Ovary (tissue), 9 donors: Measurements from ENCODE around the gene APOLD1. TPM values are rescaled to one million over a fixed set of nuclear protein-coding genes. Genes with fewer than 3 reads are reported as not detected.

Source experiments
- DNase-seq, 5 donors: peaks; one replicate each; pipeline ENCODE4 v3.0.0-alpha.2; 2019 to 2020
- H3K27ac ChIP-seq, 2 donors: fragments of 200-600 bp; one replicate each; pipeline versions ENCODE4 v1.5.1 to v1.8.0; 2019 to 2022
- H3K27me3 ChIP-seq: fragments of 200-600 bp; one replicate; pipeline ENCODE4 v1.8.0; 2022
- H3K36me3 ChIP-seq: fragments of 200-600 bp; sonication (generic); one replicate; pipeline ENCODE4 v1.5.1; 2019
- H3K4me1 ChIP-seq: one replicate; pipeline ENCODE4 v1.8.1; 2013; ENCODE audit warnings: mild to moderate bottlenecking, moderate library complexity; ENCODE audit not compliant: insufficient read depth
- H3K4me3 ChIP-seq: fragments of 200-600 bp; sonication (generic); one replicate; pipeline ENCODE4 v1.5.1; 2017
- H3K9me3 ChIP-seq, 2 donors: fragments of 200-600 bp in 1 of 2; sonication (generic) in 1 of 2; one replicate each; pipeline versions ENCODE4 v1.5.1 to v1.8.1; 2013 to 2019; ENCODE audit warnings: mild to moderate bottlenecking in 1 of 2, moderate library complexity in 1 of 2
- EP300 ChIP-seq: sonication (generic); formaldehyde crosslinking; IDR thresholded peaks from one replicate; pipeline ENCODE4 v1.6.1; 2017; ENCODE audit warnings: antibody characterized with exemption
- POLR2A ChIP-seq: fragments of 450-650 bp; IDR thresholded peaks from one replicate; pipeline ENCODE4 v1.6.1; 2017; ENCODE audit warnings: antibody characterized with exemption, mild to moderate bottlenecking, moderate library complexity
- WGBS, 3 donors: extraction: QIAGEN DNeasy Blood & Tissue Kit in 1 of 3; methylation state at CpG; one replicate each; pipeline versions ENCODE4 v1.1.5 to v1.1.7; 2013 to 2017; 5-methylcytosine and 5-hydroxymethylcytosine counted together
- intact Hi-C, 4 donors: fragments of 100-400 bp; cut with DNase I; formaldehyde crosslinking; loops; one replicate each; pipeline versions ENCODE4 v1.11.0 to v1.15.1; 2022 to 2023
- microRNA counts: library from miRNA; unstranded; fragments of <30 nt; microRNA quantifications from one replicate; lab custom pipeline; 2016
- microRNA-seq, 3 donors: library from miRNA; unstranded; fragments of <30 nt; microRNA quantifications; one replicate each; pipeline versions ENCODE4 to v1.2.0, GENCODE V29; 2019 to 2020
- polyA plus RNA-seq, 2 donors: library from polyadenylated mRNA; stranded (reverse); fragments of 200-250 nt in 1 of 2; fragments of 350-450 nt in 1 of 2; fragmentation: Illumina TruSeq in 1 of 2; extraction: RNeasy Lipid Tissue Mini Kit (QIAGEN cat#74804) in 1 of 2; gene quantifications; one replicate each; pipeline ENCODE4 v1.2.3, GENCODE V29; 2013 to 2014
- small RNA-seq: library from RNA; depleted of rRNA; stranded (forward); fragments of <200 nt; gene quantifications from one replicate; pipeline ENCODE3, GENCODE V24; 2016
- total RNA-seq, 7 donors: library from RNA; depleted of rRNA in 2 of 7; stranded (reverse); fragments of >200 nt in 2 of 7; fragmentation: NEBNext Ultra II Directional in 3 of 7; extraction: Animal tissue kit (Norgen Biotek cat#: 25700) in 3 of 7; gene quantifications; one replicate each; pipeline versions ENCODE4 v1.1.0 to v1.2.4, GENCODE V29; 2016 to 2023
- TF ChIP-seq, protein P1 (sequence below), 3 donors: fragments of 450-650 bp in 2 of 3; fragments of 200-600 bp in 1 of 3; IDR thresholded peaks; one replicate each; pipeline versions ENCODE4 v1.5.1 to v1.8.0; 2016 to 2022; ENCODE audit warnings: antibody characterized with exemption in 3 of 3, mild to moderate bottlenecking in 1 of 3
- donor health status: DM: no; HTN: no; CAD: no; lungs with moderate emphysema.
- donor health status: DM: no; HTN: no; CAD: no.
- donor health status: Bipolar disorder and iron deficiency.
- donor health status: DM: yes; HTN: yes; CAD: no.
- donor health status: DM: no; HTN: no; CAD: no.
- donor health status: DM: yes; HTN: yes; CAD: no.

Gene APOLD1
- total and polyA plus RNA-seq, 9 donors: 2.7 to 20.7 (median 8.9) TPM

DNA sequence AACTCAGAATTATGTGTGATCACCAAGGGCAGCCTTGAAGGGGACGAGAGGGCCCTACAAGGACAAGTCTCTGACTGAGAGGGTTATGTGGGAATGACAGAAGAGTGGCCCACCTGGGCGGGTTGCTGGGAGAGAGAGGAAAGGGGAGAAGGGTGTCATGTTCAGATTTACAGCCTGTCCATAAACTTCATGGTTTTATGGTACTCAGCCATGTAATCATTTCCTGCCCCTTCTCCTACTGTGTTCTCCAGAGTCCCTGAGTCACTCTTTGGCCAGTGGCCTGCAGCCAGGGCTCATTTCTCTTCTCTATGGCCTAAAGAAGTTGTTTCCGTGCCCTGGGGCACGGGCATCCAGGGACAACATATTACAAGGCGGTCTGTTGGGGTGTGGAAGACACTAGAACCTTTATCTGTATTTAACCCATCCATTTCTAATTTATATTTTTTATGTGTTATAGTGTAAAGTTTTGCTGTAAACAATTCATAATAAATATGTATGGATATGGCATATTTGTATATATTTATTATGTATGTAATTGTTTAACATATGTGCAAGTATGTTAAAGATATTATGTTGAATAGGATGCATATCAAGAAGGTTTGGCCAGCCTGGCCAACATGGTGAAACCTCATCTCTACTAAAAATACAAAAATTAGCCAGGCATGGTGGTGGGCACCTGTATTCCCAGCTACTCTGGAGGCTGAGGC is 54.6 kb downstream of the APOLD1 start:
- WGBS, 3 donors: 71 to 81% (median 75%) methylated on average over 5 of the region's 5 CpGs
- TF ChIP-seq, protein P1, sequence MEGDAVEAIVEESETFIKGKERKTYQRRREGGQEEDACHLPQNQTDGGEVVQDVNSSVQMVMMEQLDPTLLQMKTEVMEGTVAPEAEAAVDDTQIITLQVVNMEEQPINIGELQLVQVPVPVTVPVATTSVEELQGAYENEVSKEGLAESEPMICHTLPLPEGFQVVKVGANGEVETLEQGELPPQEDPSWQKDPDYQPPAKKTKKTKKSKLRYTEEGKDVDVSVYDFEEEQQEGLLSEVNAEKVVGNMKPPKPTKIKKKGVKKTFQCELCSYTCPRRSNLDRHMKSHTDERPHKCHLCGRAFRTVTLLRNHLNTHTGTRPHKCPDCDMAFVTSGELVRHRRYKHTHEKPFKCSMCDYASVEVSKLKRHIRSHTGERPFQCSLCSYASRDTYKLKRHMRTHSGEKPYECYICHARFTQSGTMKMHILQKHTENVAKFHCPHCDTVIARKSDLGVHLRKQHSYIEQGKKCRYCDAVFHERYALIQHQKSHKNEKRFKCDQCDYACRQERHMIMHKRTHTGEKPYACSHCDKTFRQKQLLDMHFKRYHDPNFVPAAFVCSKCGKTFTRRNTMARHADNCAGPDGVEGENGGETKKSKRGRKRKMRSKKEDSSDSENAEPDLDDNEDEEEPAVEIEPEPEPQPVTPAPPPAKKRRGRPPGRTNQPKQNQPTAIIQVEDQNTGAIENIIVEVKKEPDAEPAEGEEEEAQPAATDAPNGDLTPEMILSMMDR (IDR thresholded peaks at IDR 0.05): no peak
- TF ChIP-seq EP300: no peak
- no peak for TF ChIP-seq POLR2A
- peaks cover 3% of the 10 kb centered on the region for H3K4me1 ChIP-seq
- no peak overlapping the region for H3K27ac ChIP-seq
- DNase-seq: no peak
- no peak overlapping the region for H3K4me3 ChIP-seq
- no peaks in the 10 kb centered on the region for H3K27me3 ChIP-seq
- intact Hi-C loops: loop anchor here in 3 of 4 donors (5.0 to 10.0 kb wide), 3 partner anchors 142 to 375 kb away; no protein-coding TSS in a partner anchor
- H3K36me3 ChIP-seq: no peaks in the 10 kb centered on the region
- H3K9me3 ChIP-seq: no peaks in the 10 kb centered on the region

DNA sequence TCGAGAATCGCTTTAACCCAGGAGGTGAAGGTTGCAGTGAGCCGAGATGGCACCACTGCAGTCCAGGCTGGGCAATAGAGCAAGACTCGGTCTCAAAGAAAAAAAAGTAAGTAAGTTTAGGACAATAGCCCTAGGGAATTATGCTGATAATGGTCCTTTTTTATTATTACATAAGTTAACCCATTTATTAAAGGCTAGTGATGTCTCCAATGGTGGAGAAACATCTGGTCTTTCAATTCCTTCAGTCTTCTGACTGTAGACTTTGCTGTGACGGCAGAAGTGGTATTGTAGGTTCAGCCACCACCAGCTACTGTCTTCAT is 55.1 kb downstream of the APOLD1 start:
- no peaks in the 10 kb centered on the region for H3K36me3 ChIP-seq
- intact Hi-C loops: no loop called here
- H3K27me3 ChIP-seq: no peaks in the 10 kb centered on the region

More for the DNA sequence above, 55.1 kb downstream of the APOLD1 start:
- Histone ChIP-seq H3K9me3 (no peaks in the 10 kb centered on the region), H3K27ac (no peak overlapping the region), H3K4me1 (peaks cover 3% of the 10 kb centered on the region), H3K4me3 (no peak overlapping the region)
- TF ChIP-seq EP300 (no peak), POLR2A (no peak)
- TF ChIP-seq, protein P1 (IDR thresholded peaks at IDR 0.05): no peak
- WGBS, 3 donors: 91 to 94% (median 92%) methylated on average over 5 of the region's 5 CpGs
- DNase-seq: no peak

MicroRNAs encoded within 50 kb of the gene (microRNA counts, 767-probe panel; counts per million panel counts)
- microRNA hsa-miR-613 (lab: Ali Mortazavi, UCI): 530 counts per million, percentile 78 among the panel's probes with 10 or more counts

Small RNAs within 50 kb of the gene (microRNA-seq; reads per million reads assigned to microRNA genes)
- gene MIR613: 0 reads per million in 3 donors

Small RNAs within 50 kb of the gene (small RNA-seq; reads per million reads assigned to genes)
- gene AC007215.1 (not detected), gene MIR613 (not detected)

Other genes starting within 250 kb of the APOLD1 start
- 10 to 100 TPM; 17.8 to 35.5 (median 27.3) TPM for gene DUSP16, start 222.8 kb upstream of the APOLD1 start, total RNA-seq
- gene DUSP16, start 222.8 kb upstream of the APOLD1 start, polyA plus RNA-seq: 10 to 100 TPM; 12.5 to 54.0 TPM
- gene CREBL2, start 173.8 kb upstream of the APOLD1 start, total RNA-seq: 10 to 100 TPM; 23.7 to 46.6 (median 38.2) TPM
- gene CREBL2, start 173.8 kb upstream of the APOLD1 start, polyA plus RNA-seq: 10 to 100 TPM; 34.7 to 58.9 TPM
- gene GPR19, start 89.5 kb upstream of the APOLD1 start, total RNA-seq: under 1 TPM in 2 of 7 donors, not detected in 5; 0.35 to 0.38 TPM
- gene GPR19, start 89.5 kb upstream of the APOLD1 start, polyA plus RNA-seq: under 1 TPM; 0.06 to 0.13 TPM
- gene CDKN1B, start 68.3 kb upstream of the APOLD1 start, total RNA-seq: 10 to 100 TPM; 54.3 to 90.2 (median 76.8) TPM
- gene CDKN1B, start 68.3 kb upstream of the APOLD1 start, polyA plus RNA-seq: 10 to 100 TPM; 73.5 to 74.2 TPM
- gene DDX47, start 27.7 kb downstream of the APOLD1 start, total RNA-seq: 10 to 100 TPM; 45.6 to 59.8 (median 52.3) TPM
- 10 to 100 TPM; 38.6 to 71.7 TPM for gene DDX47, start 27.7 kb downstream of the APOLD1 start, polyA plus RNA-seq
- gene GPRC5A, start 105.9 kb downstream of the APOLD1 start, total RNA-seq: 10 to 100 TPM; 24.1 to 71.5 (median 43.5) TPM
- 1 to 10 TPM; 6.5 to 8.5 TPM for gene GPRC5A, start 105.9 kb downstream of the APOLD1 start, polyA plus RNA-seq
- gene GPRC5D, start 166.5 kb downstream of the APOLD1 start, total RNA-seq: under 1 TPM in 1 of 7 donors, not detected in 6; 0.37 TPM
- gene GPRC5D, start 166.5 kb downstream of the APOLD1 start, polyA plus RNA-seq: under 1 TPM in 1 of 2 donors, not detected in 1; 0.22 TPM
- gene HEBP1, start 214.6 kb downstream of the APOLD1 start, total RNA-seq: 100 to 1,000 TPM in 2 of 7 donors, 10 to 100 TPM in 5; 31.6 to 102 (median 83.7) TPM
- gene HEBP1, start 214.6 kb downstream of the APOLD1 start, polyA plus RNA-seq: 100 to 1,000 TPM in 1 of 2 donors, 10 to 100 TPM in 1; 90.2 to 150 TPM